Ishikawa (cell line): ENCODE measurements around the gene CFAP65.

Experiments used
- CEBPB ChIP-seq: IDR thresholded peaks from 2 replicates; pipeline ENCODE4 v1.6.1; 2012
- CREB1 ChIP-seq: IDR thresholded peaks from 2 replicates; pipeline ENCODE4 v1.6.1; 2012; ENCODE audit warnings: low read depth
- EGR1 ChIP-seq: IDR thresholded peaks from 2 replicates; pipeline ENCODE4 v1.6.1; 2012
- EP300 ChIP-seq: IDR thresholded peaks from 2 replicates; pipeline ENCODE4 v1.6.1; 2012; ENCODE audit warnings: borderline replicate concordance
- FOXM1 ChIP-seq: IDR thresholded peaks from 2 replicates; pipeline ENCODE4 v1.6.1; 2012; ENCODE audit warnings: low read depth, borderline replicate concordance
- NFIC ChIP-seq: IDR thresholded peaks from 2 replicates; pipeline ENCODE4 v1.6.1; 2012
- RAD21 ChIP-seq: IDR thresholded peaks from 2 replicates; pipeline ENCODE4 v1.6.1; 2012; ENCODE audit warnings: low read depth
- TAF1 ChIP-seq: IDR thresholded peaks from 2 replicates; pipeline ENCODE4 v1.6.1; 2012; ENCODE audit warnings: low read depth, mild to moderate bottlenecking
- TCF12 ChIP-seq: IDR thresholded peaks from 2 replicates; pipeline ENCODE4 v1.6.1; 2012; ENCODE audit warnings: low read depth
- TEAD4 ChIP-seq: IDR thresholded peaks from 2 replicates; pipeline ENCODE4 v1.6.1; 2012
- YY1 ChIP-seq: IDR thresholded peaks from 2 replicates; pipeline ENCODE4 v1.6.1; 2012; ENCODE audit warnings: low read depth
- ZBTB7A ChIP-seq: IDR thresholded peaks from 2 replicates; pipeline ENCODE4 v1.6.1; 2012; ENCODE audit warnings: low read depth
- TF ChIP-seq, protein P1 (sequence below): IDR thresholded peaks from 2 replicates; pipeline ENCODE4 v1.6.1; 2012
- TF ChIP-seq, protein P2 (sequence below): IDR thresholded peaks from 2 replicates; pipeline ENCODE4 v1.6.1; 2012; ENCODE audit warnings: low read depth, mild to moderate bottlenecking
- TF ChIP-seq, protein P3 (sequence below): IDR thresholded peaks from 2 replicates; pipeline ENCODE4 v1.6.1; 2012

Gene CFAP65

DNA sequence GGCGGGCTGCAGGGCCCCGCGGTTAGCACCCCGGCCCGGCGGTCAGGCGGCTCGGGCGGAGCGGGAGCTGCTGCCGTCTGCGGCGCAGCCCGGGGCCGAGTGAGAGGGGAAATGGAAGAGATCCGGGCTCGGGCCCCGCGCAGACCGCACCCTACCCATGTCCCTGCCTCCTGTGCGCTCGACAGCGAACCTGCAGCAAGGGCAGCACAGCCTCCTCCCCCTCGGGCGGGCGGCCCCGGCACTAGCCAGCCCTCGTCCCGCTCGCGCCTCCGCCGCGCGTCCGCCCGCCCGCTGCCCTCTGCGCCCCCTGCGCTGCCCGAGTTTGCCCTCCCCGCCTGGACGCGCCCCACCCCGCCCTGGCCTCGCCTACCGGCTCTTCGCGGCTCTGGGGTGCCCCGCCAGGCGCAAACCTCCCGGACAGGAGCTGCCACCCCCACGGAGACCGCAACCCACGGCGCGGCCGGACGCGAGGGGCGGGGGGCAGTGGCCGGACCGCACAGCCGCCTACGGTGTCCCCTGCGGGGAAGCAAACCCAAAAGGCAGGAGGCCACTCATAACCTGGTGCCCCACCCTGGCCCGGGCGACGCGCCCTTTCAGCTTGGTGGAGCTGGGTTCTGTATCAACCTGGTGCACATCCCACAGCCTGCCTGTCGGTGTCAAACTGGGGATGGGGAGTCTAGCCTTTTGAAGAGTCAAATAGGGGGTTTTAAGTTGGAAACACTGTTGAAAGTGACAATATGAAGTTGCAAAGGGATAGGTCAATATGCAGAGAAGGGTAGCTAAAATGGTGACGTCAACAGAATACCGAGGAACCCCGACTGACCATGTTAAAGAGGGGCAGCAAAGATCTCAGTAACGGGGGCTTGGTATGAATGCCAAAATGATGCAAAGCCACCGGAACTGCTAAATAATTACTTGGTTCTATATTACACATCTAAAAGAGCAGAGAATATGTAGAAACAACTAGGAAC lies 19.8 kb upstream of the CFAP65 start, which contains the start of gene IHH:
TSS of gene IHH (minus strand) at position 101 of the 971 bp plus-strand sequence. CDS start 454 bp downstream, outside the sequence.
- 0 out of 2 replicates have a peak, but pooled peaks have one; percentile 26 for TF ChIP-seq ZBTB7A
- TF ChIP-seq, protein P1, sequence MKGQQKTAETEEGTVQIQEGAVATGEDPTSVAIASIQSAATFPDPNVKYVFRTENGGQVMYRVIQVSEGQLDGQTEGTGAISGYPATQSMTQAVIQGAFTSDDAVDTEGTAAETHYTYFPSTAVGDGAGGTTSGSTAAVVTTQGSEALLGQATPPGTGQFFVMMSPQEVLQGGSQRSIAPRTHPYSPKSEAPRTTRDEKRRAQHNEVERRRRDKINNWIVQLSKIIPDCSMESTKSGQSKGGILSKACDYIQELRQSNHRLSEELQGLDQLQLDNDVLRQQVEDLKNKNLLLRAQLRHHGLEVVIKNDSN, result no peak

DNA sequence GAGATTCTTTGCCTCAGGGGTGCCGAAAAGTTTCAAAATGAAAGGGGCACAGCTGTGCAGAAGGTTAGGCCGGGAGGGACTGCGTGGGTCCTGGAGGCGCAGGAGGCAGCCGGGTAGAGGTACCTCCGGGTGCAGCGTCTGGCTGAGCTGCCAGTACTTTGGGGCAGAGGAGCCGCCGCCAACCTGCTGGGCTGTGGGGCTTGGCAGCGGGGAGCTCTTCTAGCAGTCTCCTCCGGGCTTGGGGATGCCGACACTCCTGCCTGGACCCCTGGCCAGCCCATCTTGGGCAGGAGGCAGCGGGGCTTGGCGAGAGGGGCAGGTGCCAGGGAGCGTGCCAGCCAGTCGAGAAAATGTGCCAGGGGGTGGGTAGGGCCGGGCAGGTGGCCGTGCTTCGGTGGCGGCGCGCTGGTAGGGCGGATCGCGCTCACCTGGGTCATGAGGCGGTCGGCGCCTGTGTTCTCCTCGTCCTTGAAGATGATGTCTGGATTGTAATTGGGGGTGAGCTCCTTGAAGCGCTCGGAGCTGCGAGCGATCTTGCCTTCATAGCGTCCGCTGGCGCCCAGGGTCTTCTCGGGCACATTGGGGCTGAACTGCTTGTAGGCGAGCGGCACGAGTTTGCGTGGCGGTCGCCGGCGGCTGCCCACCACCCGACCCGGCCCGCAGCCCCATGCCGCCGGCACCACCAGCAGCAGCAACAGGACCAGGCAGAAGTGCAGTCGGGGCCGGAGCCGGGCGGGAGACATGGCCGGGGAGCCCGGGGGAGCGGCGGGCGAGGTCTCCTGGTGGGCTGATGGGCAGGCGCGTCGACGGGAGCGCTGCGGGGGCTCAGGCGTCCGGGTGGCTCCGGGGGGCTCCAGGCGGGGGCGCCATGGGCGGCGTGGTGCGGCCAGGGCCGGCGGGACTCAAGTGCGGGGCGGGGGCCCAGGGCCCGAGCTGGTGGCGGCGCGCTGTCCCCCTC lies 18.7 kb upstream of the CFAP65 start:
- TF ChIP-seq TCF12 (no peak), EP300 (no peak), FOXM1 (no peak), CREB1 (no peak), TEAD4 (no peak), YY1 (no peak), CEBPB (no peak), EGR1 (no peak), TAF1 (no peak), ZBTB7A (no peak), RAD21 (no peak), NFIC (no peak)
- TF ChIP-seq, protein P2, sequence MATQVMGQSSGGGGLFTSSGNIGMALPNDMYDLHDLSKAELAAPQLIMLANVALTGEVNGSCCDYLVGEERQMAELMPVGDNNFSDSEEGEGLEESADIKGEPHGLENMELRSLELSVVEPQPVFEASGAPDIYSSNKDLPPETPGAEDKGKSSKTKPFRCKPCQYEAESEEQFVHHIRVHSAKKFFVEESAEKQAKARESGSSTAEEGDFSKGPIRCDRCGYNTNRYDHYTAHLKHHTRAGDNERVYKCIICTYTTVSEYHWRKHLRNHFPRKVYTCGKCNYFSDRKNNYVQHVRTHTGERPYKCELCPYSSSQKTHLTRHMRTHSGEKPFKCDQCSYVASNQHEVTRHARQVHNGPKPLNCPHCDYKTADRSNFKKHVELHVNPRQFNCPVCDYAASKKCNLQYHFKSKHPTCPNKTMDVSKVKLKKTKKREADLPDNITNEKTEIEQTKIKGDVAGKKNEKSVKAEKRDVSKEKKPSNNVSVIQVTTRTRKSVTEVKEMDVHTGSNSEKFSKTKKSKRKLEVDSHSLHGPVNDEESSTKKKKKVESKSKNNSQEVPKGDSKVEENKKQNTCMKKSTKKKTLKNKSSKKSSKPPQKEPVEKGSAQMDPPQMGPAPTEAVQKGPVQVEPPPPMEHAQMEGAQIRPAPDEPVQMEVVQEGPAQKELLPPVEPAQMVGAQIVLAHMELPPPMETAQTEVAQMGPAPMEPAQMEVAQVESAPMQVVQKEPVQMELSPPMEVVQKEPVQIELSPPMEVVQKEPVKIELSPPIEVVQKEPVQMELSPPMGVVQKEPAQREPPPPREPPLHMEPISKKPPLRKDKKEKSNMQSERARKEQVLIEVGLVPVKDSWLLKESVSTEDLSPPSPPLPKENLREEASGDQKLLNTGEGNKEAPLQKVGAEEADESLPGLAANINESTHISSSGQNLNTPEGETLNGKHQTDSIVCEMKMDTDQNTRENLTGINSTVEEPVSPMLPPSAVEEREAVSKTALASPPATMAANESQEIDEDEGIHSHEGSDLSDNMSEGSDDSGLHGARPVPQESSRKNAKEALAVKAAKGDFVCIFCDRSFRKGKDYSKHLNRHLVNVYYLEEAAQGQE, result no peak
- TF ChIP-seq, protein P1, result no peak
- TF ChIP-seq, protein P3, sequence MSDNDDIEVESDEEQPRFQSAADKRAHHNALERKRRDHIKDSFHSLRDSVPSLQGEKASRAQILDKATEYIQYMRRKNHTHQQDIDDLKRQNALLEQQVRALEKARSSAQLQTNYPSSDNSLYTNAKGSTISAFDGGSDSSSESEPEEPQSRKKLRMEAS, result no peak

DNA sequence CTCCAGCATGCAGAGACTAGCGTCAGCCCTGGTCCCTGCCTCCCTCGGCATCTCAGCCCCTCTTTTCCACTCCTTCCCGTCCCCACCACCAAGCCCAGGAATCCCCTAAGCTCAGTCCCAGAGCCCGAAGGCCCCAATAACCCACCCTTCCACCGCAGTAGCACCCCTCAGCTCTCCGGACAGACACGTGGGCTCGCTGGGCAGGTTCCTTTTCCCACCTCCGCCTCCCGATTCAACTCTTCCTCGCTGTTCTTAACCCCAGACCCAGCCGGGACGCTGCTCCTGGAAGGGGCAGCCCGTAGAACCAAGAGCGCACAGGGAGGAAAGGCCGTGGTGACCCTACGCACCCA lies 18.0 kb upstream of the CFAP65 start:
- no peak for TF ChIP-seq EP300
- no peak for TF ChIP-seq TAF1
- TF ChIP-seq, protein P1, result no peak
- no peak for TF ChIP-seq EGR1
- no peak for TF ChIP-seq YY1

DNA sequence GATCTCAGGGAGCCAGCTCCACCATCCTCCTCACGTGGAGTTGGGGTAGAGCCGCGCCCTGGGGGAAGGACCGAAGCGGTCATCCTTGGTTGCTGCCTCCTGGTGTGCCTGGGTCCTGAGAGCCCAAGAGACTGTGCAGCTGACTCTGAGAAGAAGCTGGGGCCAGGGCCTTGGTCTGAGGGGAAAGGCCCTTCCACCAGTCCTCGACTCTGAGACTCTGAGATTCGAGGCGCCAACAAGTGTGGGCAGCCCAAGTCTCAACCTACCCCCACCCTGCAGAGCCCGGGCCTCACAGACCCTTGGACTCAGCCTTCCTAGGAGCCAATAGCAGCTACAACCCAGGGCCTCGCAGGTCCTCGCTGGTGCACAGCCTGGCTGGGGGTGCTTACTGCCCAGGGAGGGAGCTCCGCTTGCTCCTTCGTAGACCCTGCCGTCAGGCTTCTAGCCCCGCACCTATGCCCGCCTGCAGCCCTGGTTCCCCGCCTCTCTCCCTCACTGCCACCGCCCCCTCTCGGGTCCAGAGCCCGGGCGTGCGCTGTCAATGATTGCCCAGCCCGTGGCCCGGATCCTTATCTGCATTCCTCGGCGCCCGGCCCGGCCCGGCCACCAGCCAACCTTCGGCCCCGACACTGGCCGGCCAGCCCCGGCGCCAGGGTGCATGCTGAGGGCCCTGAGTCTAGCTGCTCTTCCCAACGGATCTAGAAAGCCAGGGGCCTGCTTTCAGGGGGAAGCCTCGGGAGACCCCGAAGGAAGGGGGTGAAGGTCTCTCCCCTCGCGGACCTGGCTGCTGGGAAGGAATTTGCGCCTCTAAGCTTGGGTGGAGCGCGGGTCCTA lies 17.4 kb upstream of the CFAP65 start:
- TF ChIP-seq EP300, result no peak
- no peak for TF ChIP-seq RAD21
- TF ChIP-seq EGR1, result no peak
- no peak for TF ChIP-seq CREB1
- TF ChIP-seq, protein P2, result no peak
- TF ChIP-seq NFIC, result no peak
- no peak for TF ChIP-seq TAF1
- no peak for TF ChIP-seq YY1
- TF ChIP-seq FOXM1, result no peak
- no peak for TF ChIP-seq TCF12
- TF ChIP-seq, protein P3, result no peak
- TF ChIP-seq, protein P1, result no peak
- no peak for TF ChIP-seq CEBPB
- TF ChIP-seq ZBTB7A, result no peak
- TF ChIP-seq TEAD4, result no peak
